Smooth muscle cell (in vitro differentiated cells): ENCODE measurements around the gene RAB5A. TPM values are rescaled to one million over a fixed set of nuclear protein-coding genes. Genes with fewer than 3 reads are reported as not detected.

Source experiments
- DNase-seq: peaks from one replicate; lab custom pipeline; 2025; ENCODE audit not compliant: unreplicated experiment; lab: John Stamatoyannopoulos, UW
- H2AFZ ChIP-seq: fragments of 200-600 bp; sonication (generic); 2 replicates; pipeline ENCODE4 v1.6.0; 2016; ENCODE audit warnings: antibody characterized with exemption, low read depth, mild to moderate bottlenecking
- H3F3A ChIP-seq: fragments of 200-600 bp; sonication (generic); 2 replicates; pipeline ENCODE4 v1.6.0; 2017; ENCODE audit warnings: antibody characterized with exemption, low read depth
- H3K27ac ChIP-seq: fragments of 200-600 bp; sonication (generic); 2 replicates; pipeline ENCODE4 v1.5.1; 2016; ENCODE audit warnings: low read depth, mild to moderate bottlenecking
- H3K27me3 ChIP-seq: fragments of 200-600 bp; sonication (generic); 2 replicates; pipeline ENCODE4 v1.6.1; 2016; ENCODE audit warnings: low read depth, mild to moderate bottlenecking
- H3K36me3 ChIP-seq: fragments of 200-600 bp; sonication (generic); 2 replicates; pipeline ENCODE4 v1.5.1; 2016; ENCODE audit warnings: low read depth
- H3K4me1 ChIP-seq: fragments of 200-600 bp; sonication (generic); 2 replicates; pipeline ENCODE4 v1.5.1; 2016; ENCODE audit warnings: low read depth
- H3K4me2 ChIP-seq: fragments of 200-600 bp; sonication (generic); 2 replicates; pipeline ENCODE4 v1.6.0; 2016; ENCODE audit warnings: mild to moderate bottlenecking
- H3K4me3 ChIP-seq: fragments of 200-600 bp; sonication (generic); 2 replicates; pipeline ENCODE4 v1.5.1; 2016; ENCODE audit warnings: mild to moderate bottlenecking
- H3K79me2 ChIP-seq: fragments of 200-600 bp; sonication (generic); 2 replicates; pipeline ENCODE4 v1.6.0; 2016; ENCODE audit warnings: low read depth, mild to moderate bottlenecking
- H3K9ac ChIP-seq: fragments of 200-600 bp; sonication (generic); 2 replicates; pipeline ENCODE4 v1.6.0; 2016; ENCODE audit warnings: low read depth
- H3K9me3 ChIP-seq: fragments of 200-600 bp; sonication (generic); replicated peaks from 2 replicates; pipeline ENCODE4 v1.5.1; 2016; ENCODE audit warnings: low read depth
- H4K20me1 ChIP-seq: fragments of 200-600 bp; sonication (generic); 2 replicates; pipeline ENCODE4 v1.6.0; 2016; ENCODE audit warnings: low read depth
- CTCF ChIP-seq: fragments of 200-600 bp; sonication (generic); IDR thresholded peaks from 2 replicates; pipeline ENCODE4 v1.5.1; 2017; ENCODE audit warnings: borderline replicate concordance, mild to moderate bottlenecking, antibody characterized with exemption; ENCODE audit not compliant: insufficient read depth, poor library complexity, severe bottlenecking
- WGBS: methylation state at CpG from one replicate; pipeline ENCODE4 v1.1.7; 2016; ENCODE audit warnings: low lambda C conversion rate; 5-methylcytosine and 5-hydroxymethylcytosine counted together
- polyA plus RNA-seq: library from polyadenylated mRNA; unstranded; fragments of >200 nt; fragmentation: Nextera tagmentation; extraction: Ambion mirVana; gene quantifications from 2 replicates; pipeline ENCODE4 v1.2.1, GENCODE V29; 2016
- total RNA-seq: library from RNA; depleted of rRNA; stranded (reverse); fragments of >200 nt; gene quantifications from 2 replicates; pipeline ENCODE4 v1.2.3, GENCODE V29; 2014

Gene RAB5A
- total and polyA plus RNA-seq, 2 experiments from 2014 or later = 92.2 to 127 TPM

- no peak overlapping the region for H2AFZ ChIP-seq
- no peak overlapping the region for H3K9ac ChIP-seq
- no peaks in the 10 kb centered on the region for H3F3A ChIP-seq
- no peaks in the 10 kb centered on the region for H3K36me3 ChIP-seq
- no peak for DNase-seq
- peaks cover 3% of the 10 kb centered on the region for H3K4me1 ChIP-seq
- no peaks in the 10 kb centered on the region for H3K27me3 ChIP-seq
- H3K79me2 ChIP-seq = no peaks in the 10 kb centered on the region
- H3K27ac ChIP-seq = no peak overlapping the region
- no peaks in the 10 kb centered on the region for H4K20me1 ChIP-seq
- H3K4me3 ChIP-seq = no peak overlapping the region
- WGBS = 85% methylated on average over 5 of the region's 5 CpGs
- H3K9me3 ChIP-seq = no peaks in the 10 kb centered on the region
- no peak overlapping the region for H3K4me2 ChIP-seq
- no peak for TF ChIP-seq CTCF
Observed at GRCh38 chr3:19901337-19901736, 45.6 kb upstream of the RAB5A start.

GRCh38 chr3:19901918-19902317 lies 45.0 kb upstream of the RAB5A start:
- H3F3A ChIP-seq = no peaks in the 10 kb centered on the region
- no peaks in the 10 kb centered on the region for H4K20me1 ChIP-seq
- H2AFZ ChIP-seq = no peak overlapping the region
- no peak overlapping the region for H3K4me2 ChIP-seq
- H3K9ac ChIP-seq = no peak overlapping the region
- no peak overlapping the region for H3K27ac ChIP-seq
- H3K27me3 ChIP-seq = no peaks in the 10 kb centered on the region
- H3K9me3 ChIP-seq = no peaks in the 10 kb centered on the region
- H3K79me2 ChIP-seq = no peaks in the 10 kb centered on the region
- H3K4me3 ChIP-seq = no peak overlapping the region
- peaks cover 3% of the 10 kb centered on the region for H3K4me1 ChIP-seq
- TF ChIP-seq CTCF = no peak
- no peaks in the 10 kb centered on the region for H3K36me3 ChIP-seq
- WGBS = 90% methylated on average over 4 of the region's 4 CpGs
- DNase-seq = no peak

GRCh38 chr3:19903649-19904048 lies 43.2 kb upstream of the RAB5A start:
- H3F3A ChIP-seq = no peaks in the 10 kb centered on the region
- H3K27ac ChIP-seq = no peak overlapping the region
- no peaks in the 10 kb centered on the region for H3K27me3 ChIP-seq
- no peak overlapping the region for H3K4me3 ChIP-seq
- TF ChIP-seq CTCF = no peak
- H4K20me1 ChIP-seq = no peaks in the 10 kb centered on the region
- no peaks in the 10 kb centered on the region for H3K9me3 ChIP-seq
- no peak for DNase-seq
- no peak overlapping the region for H3K4me2 ChIP-seq
- no peaks in the 10 kb centered on the region for H3K79me2 ChIP-seq
- H3K9ac ChIP-seq = no peak overlapping the region
- peaks cover 3% of the 10 kb centered on the region for H3K4me1 ChIP-seq
- 83% methylated on average over 2 of the region's 2 CpGs for WGBS
- H2AFZ ChIP-seq = no peak overlapping the region
- no peaks in the 10 kb centered on the region for H3K36me3 ChIP-seq

GRCh38 chr3:19907523-19907922 lies 39.4 kb upstream of the RAB5A start:
- Histone ChIP-seq H3K27ac (no peak overlapping the region), H3K9me3 (peaks cover 3% of the 10 kb centered on the region), H3K4me1 (no peaks in the 10 kb centered on the region), H3K9ac (no peak overlapping the region), H3F3A (no peaks in the 10 kb centered on the region), H2AFZ (no peak overlapping the region), H3K79me2 (no peaks in the 10 kb centered on the region), H3K27me3 (no peaks in the 10 kb centered on the region), H3K4me3 (no peak overlapping the region), H4K20me1 (no peaks in the 10 kb centered on the region), H3K4me2 (no peak overlapping the region), H3K36me3 (no peaks in the 10 kb centered on the region)
- no peak for TF ChIP-seq CTCF
- no peak for DNase-seq
- 96% methylated on average over 3 of the region's 3 CpGs for WGBS
